Keratinocyte (primary cell): ENCODE measurements around the gene KLF12. TPM values are rescaled to one million over a fixed set of nuclear protein-coding genes. Genes with fewer than 3 reads are reported as not detected.

Experiments
- DNase-seq: peaks from one replicate; pipeline ENCODE4 v3.0.0-alpha.2; 2011; ENCODE audit warnings: low read depth, missing footprints, low spot score
- FAIRE-seq: peaks from 2 replicates; lab custom pipeline; 2011; peaks lifted over from hg19 to GRCh38; lab: Jason Lieb, UNC
- H2AFZ ChIP-seq: 2 replicates; pipeline ENCODE4 v1.6.0; 2012; ENCODE audit warnings: low read length, control low read depth, inconsistent platforms; ENCODE audit not compliant: control insufficient read depth
- H3K27ac ChIP-seq: 2 replicates; pipeline ENCODE4 v1.5.1; 2011; ENCODE audit warnings: low read length; ENCODE audit not compliant: control insufficient read depth, insufficient read depth
- H3K27me3 ChIP-seq: 3 replicates; pipeline ENCODE4 v1.6.0; 2011; ENCODE audit warnings: low read length; ENCODE audit not compliant: control insufficient read depth, insufficient read depth; ENCODE audit errors: extremely low read depth
- H3K36me3 ChIP-seq, 2 experiments: 2 replicates in 1 of 2; 3 replicates in 1 of 2; pipeline ENCODE4 v1.5.1; 2011; ENCODE audit warnings: low read length in 2 of 2, mild to moderate bottlenecking in 1 of 2; ENCODE audit not compliant: control insufficient read depth in 2 of 2, insufficient read depth in 2 of 2; ENCODE audit errors: extremely low read depth in 1 of 2
- H3K4me1 ChIP-seq: 3 replicates; pipeline ENCODE4 v1.5.1; 2011; ENCODE audit warnings: low read length; ENCODE audit not compliant: control insufficient read depth, insufficient read depth; ENCODE audit errors: extremely low read depth
- H3K4me2 ChIP-seq: 3 replicates; pipeline ENCODE4 v1.6.0; 2011; ENCODE audit warnings: low read depth, low read length; ENCODE audit not compliant: control insufficient read depth, insufficient read depth; ENCODE audit errors: extremely low read depth
- H3K4me3 ChIP-seq, 3 experiments: fragments of 200-600 bp in 1 of 3; sonication (generic) in 1 of 3; 2 replicates in 2 of 3; 3 replicates in 1 of 3; pipeline ENCODE4 v1.5.1; 2011 to 2016; ENCODE audit warnings: low read length in 3 of 3, mild to moderate bottlenecking in 3 of 3, control low read depth in 2 of 3, inconsistent platforms in 1 of 3, low read depth in 1 of 3, mixed read lengths in 1 of 3, mixed run types in 1 of 3, moderate library complexity in 1 of 3; ENCODE audit not compliant: control insufficient read depth in 2 of 3, insufficient read depth in 2 of 3; ENCODE audit errors: extremely low read depth in 1 of 3
- H3K79me2 ChIP-seq: 2 replicates; pipeline ENCODE4 v1.6.0; 2012; ENCODE audit warnings: low read length; ENCODE audit not compliant: control insufficient read depth, insufficient read depth
- H3K9ac ChIP-seq: 3 replicates; pipeline ENCODE4 v1.6.0; 2011; ENCODE audit warnings: low read length; ENCODE audit not compliant: control insufficient read depth, insufficient read depth; ENCODE audit errors: extremely low read depth
- H3K9me1 ChIP-seq: 3 replicates; pipeline ENCODE4 v1.6.0; 2011; ENCODE audit warnings: low read length; ENCODE audit not compliant: control insufficient read depth, insufficient read depth; ENCODE audit errors: extremely low read depth
- H3K9me3 ChIP-seq: 2 replicates; pipeline ENCODE4 v1.5.1; 2012; ENCODE audit warnings: low read depth, low read length; ENCODE audit not compliant: control insufficient read depth
- H4K20me1 ChIP-seq: 3 replicates; pipeline ENCODE4 v1.6.0; 2011; ENCODE audit warnings: low read length; ENCODE audit not compliant: control insufficient read depth, insufficient read depth; ENCODE audit errors: extremely low read depth
- CTCF ChIP-seq, 3 experiments: IDR thresholded peaks in 1 of 3; conservative IDR thresholded peaks in 1 of 3; optimal IDR thresholded peaks in 1 of 3; 2 replicates in 2 of 3; 3 replicates in 1 of 3; pipeline versions ENCODE3 to v1.5.1; 2011; ENCODE audit warnings: low read length in 3 of 3, mild to moderate bottlenecking in 3 of 3, moderate library complexity in 2 of 3, control low read depth in 1 of 3, inconsistent platforms in 1 of 3; ENCODE audit not compliant: insufficient read depth in 2 of 3; ENCODE audit errors: extremely low read depth in 1 of 3
- EZH2 ChIP-seq: IDR thresholded peaks from one replicate; pipeline ENCODE4 v1.6.1; 2012; ENCODE audit warnings: inconsistent platforms, mild to moderate bottlenecking, low read length, moderate library complexity
- dilution Hi-C: fragments of 300-500 bp; cut with MboI; formaldehyde crosslinking; loops from one replicate; pipeline ENCODE4 v1.7.0; 2020; ENCODE audit warnings: low sequenced_read_pairs; ENCODE audit not compliant: extremely low pct_ligation_motif_present
- polyA plus RNA-seq, 5 experiments: library from polyadenylated mRNA; depleted of rRNA in 3 of 5; stranded (reverse) in 3 of 5; stranded (forward) in 1 of 5; unstranded in 1 of 5; fragments of >200 nt; gene quantifications; 1 replicate in 1 of 5; 2 replicates in 3 of 5; 3 replicates in 1 of 5; pipeline versions ENCODE4 v1.2.1 to v1.2.3, GENCODE V29; 2011 to 2012; ENCODE audit warnings: missing spikeins in 2 of 5, low read depth in 1 of 5, low replicate concordance in 1 of 5

The KLF12 gene
- polyA plus RNA-seq, 1 donor (not counting 4 experiments of a cell fraction or from before 2014, with no cell fraction given) = 6.1 TPM

- Histone ChIP-seq H3K27me3 (no peaks in the 10 kb centered on the region), H3K36me3 (no peaks in the 10 kb centered on the region), H3K4me3 (no peak overlapping the region), H3K4me1 (no peaks in the 10 kb centered on the region), H3K9ac (no peak overlapping the region), H3K79me2 (no peaks in the 10 kb centered on the region), H4K20me1 (no peaks in the 10 kb centered on the region), H3K9me1 (no peaks in the 10 kb centered on the region), H3K4me2 (no peak overlapping the region), H2AFZ (no peak overlapping the region), H3K9me3 (no peaks in the 10 kb centered on the region), H3K27ac (no peak overlapping the region)
- DNase-seq = no peak
- dilution Hi-C loops = no loop called here
- TF ChIP-seq EZH2 (no peak), CTCF (optimal IDR thresholded peaks at IDR 0.05 in 1 of 3, IDR thresholded peaks at IDR 0.05 in 1 of 3, conservative IDR thresholded peaks at IDR 0.05 in 1 of 3; ENCODE audit: extremely low read depth in 1 of 3, insufficient read depth in 2 of 3, low read length in 3 of 3) (no peak)
- FAIRE-seq = no peak
Measured at GRCh38 chr13:74154981-74155380, 20.8 kb upstream of the KLF12 start.

- H3K27ac ChIP-seq = no peak overlapping the region
- no peak for FAIRE-seq
- H3K79me2 ChIP-seq = no peaks in the 10 kb centered on the region
- no peaks in the 10 kb centered on the region for H3K4me1 ChIP-seq
- H3K9me1 ChIP-seq = no peaks in the 10 kb centered on the region
- H3K4me2 ChIP-seq = no peak overlapping the region
- TF ChIP-seq EZH2 (no peak), CTCF (optimal IDR thresholded peaks at IDR 0.05 in 1 of 3, IDR thresholded peaks at IDR 0.05 in 1 of 3, conservative IDR thresholded peaks at IDR 0.05 in 1 of 3; ENCODE audit: extremely low read depth in 1 of 3, insufficient read depth in 2 of 3, low read length in 3 of 3) (no peak)
- H3K9me3 ChIP-seq = no peaks in the 10 kb centered on the region
- no peak overlapping the region for H2AFZ ChIP-seq
- no peak for DNase-seq
- no peak overlapping the region for H3K9ac ChIP-seq
- no peaks in the 10 kb centered on the region for H3K27me3 ChIP-seq
- no peaks in the 10 kb centered on the region for H3K36me3 ChIP-seq
- H4K20me1 ChIP-seq = no peaks in the 10 kb centered on the region
- H3K4me3 ChIP-seq = no peak overlapping the region
- dilution Hi-C loops = no loop called here
Measured at GRCh38 chr13:74153316-74153715, 19.1 kb upstream of the KLF12 start.
